Measurements from ENCODE around the gene ZMIZ2.
"Not testable (repeated sequence)": the region's sequence is repeated elsewhere in the genome, so short reads cannot be mapped to it uniquely, and the experiment has no call there.

The ZMIZ2 gene

GRCh38 chr7:44796504-44797328, 48.1 kb downstream of the ZMIZ2 start, which contains the start of gene PPIA:
Gene PPIA (plus strand): TSS chr7:44796681. CDS start chr7:44796725, 44 bp downstream.
- no peak for TF ChIP-seq CTCF (conservative IDR thresholded peaks at IDR 0.05; ENCODE audit: control insufficient read depth, insufficient read depth, low read depth, low read length)
- H3K4me3 ChIP-seq (ENCODE audit: control insufficient read depth, low read depth, low read length), result peak within 1 kb of the TSS; percentile 98
- DNase-seq (ENCODE audit: low read depth), result peak; percentile 98

- TF ChIP-seq CTCF (conservative IDR thresholded peaks at IDR 0.05; ENCODE audit: control insufficient read depth, insufficient read depth, low read depth, low read length), result peak; percentile 27
- peak; percentile 83 for DNase-seq (ENCODE audit: low read depth)
- peak overlapping the region; percentile 98 for H3K4me3 ChIP-seq (ENCODE audit: control insufficient read depth, low read depth, low read length)
These were observed 48.9 kb downstream of the ZMIZ2 start for GRCh38 chr7:44797329-44798258.

- H3K4me3 ChIP-seq (ENCODE audit: control insufficient read depth, low read depth, low read length), result peak overlapping the region; percentile 98
- no peak for DNase-seq (ENCODE audit: low read depth)
- no peak for TF ChIP-seq CTCF (conservative IDR thresholded peaks at IDR 0.05; ENCODE audit: control insufficient read depth, insufficient read depth, low read depth, low read length)
These were observed 50.1 kb downstream of the ZMIZ2 start for GRCh38 chr7:44798649-44799305.

GRCh38 chr7:44799939-44800338, 51.3 kb downstream of the ZMIZ2 start:
- H3K4me3 ChIP-seq (ENCODE audit: control insufficient read depth, low read depth, low read length), result no peak overlapping the region
- no peak for DNase-seq (ENCODE audit: low read depth)
- no peak for TF ChIP-seq CTCF (conservative IDR thresholded peaks at IDR 0.05; ENCODE audit: control insufficient read depth, insufficient read depth, low read depth, low read length)

- no peak for TF ChIP-seq CTCF (conservative IDR thresholded peaks at IDR 0.05; ENCODE audit: control insufficient read depth, insufficient read depth, low read depth, low read length)
- H3K4me3 ChIP-seq (ENCODE audit: control insufficient read depth, low read depth, low read length), result no peak overlapping the region
- DNase-seq (ENCODE audit: low read depth), result peak; percentile 81
These were observed 53.2 kb downstream of the ZMIZ2 start for GRCh38 chr7:44801890-44802289.

- DNase-seq (ENCODE audit: low read depth), result no peak
- no peak overlapping the region for H3K4me3 ChIP-seq (ENCODE audit: control insufficient read depth, low read depth, low read length)
- no peak for TF ChIP-seq CTCF (conservative IDR thresholded peaks at IDR 0.05; ENCODE audit: control insufficient read depth, insufficient read depth, low read depth, low read length)
These were observed 53.9 kb downstream of the ZMIZ2 start for GRCh38 chr7:44802418-44803025.

- not testable (repeated sequence) for DNase-seq (ENCODE audit: low read depth); H3K4me3 ChIP-seq (ENCODE audit: control insufficient read depth, low read depth, low read length)
These were observed 55.3 kb downstream of the ZMIZ2 start for GRCh38 chr7:44803828-44804519.
